GM21515 (cell line): Measurements from ENCODE around the gene IRF3.

Experiments used
- ATAC-seq: cut with Tn5 transposase; IDR thresholded peaks from one replicate; pipeline ENCODE4 v1.9.1; 2021; ENCODE audit not compliant: unreplicated experiment

IRF3 gene

DNA sequence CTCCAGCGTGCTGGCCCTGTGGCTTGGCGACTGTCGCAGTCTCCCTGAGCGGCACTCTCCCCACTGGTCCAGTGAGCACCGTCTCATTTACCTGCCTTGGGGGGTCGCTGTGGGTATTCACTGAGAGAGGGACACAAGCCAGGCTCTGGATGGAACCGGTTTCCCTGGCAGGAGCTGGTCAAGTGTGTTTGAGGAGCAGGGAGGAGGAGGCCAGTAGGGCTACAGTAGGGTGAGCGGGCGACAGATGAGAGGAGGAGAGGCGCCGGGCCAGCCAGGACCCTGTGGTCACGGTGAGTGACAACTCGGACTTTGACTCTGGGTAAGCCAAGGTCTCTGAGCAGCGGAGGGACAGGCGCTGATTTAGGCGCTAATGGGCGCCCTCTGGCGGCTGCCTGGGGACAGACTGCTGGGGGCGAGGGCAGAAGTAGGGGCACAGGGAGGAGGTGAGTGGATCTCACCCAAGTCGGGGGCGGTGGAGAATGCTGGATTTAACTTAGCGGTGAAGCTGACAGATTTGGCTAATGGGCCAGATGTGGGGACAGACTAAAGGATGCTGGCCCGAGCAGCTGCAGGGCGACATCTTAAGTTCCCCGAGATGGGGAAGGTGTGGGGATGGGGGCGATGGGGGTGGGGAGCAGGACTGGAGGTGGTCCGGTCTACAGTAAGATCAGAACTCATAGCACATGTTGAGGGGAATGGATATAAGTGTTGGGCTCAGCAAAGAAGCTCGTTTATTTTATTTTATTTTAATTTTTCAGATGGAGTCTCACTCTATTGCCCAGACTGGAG is 6.7 kb upstream of the IRF3 start:
- ATAC-seq, result no peak

DNA sequence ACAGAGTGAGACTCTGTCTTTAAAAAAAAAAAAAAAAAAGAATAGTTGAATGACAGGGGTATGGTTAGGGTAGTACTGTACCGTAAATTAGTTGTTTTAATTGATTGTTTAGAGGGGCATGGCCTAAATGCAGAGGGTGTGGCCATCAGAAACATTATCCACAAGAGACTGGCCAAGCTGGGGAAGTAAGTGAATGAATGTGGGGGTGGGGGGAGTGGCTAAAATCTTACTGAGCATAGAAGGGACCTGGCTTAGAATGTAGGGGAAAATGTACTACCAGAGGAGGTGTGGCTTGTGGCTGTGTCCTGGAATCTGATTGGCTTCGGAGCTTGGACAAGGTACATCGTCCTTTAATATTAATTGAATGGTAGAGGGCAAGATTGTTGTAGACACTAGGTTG is 3.9 kb upstream of the IRF3 start:
- no peak for ATAC-seq

DNA sequence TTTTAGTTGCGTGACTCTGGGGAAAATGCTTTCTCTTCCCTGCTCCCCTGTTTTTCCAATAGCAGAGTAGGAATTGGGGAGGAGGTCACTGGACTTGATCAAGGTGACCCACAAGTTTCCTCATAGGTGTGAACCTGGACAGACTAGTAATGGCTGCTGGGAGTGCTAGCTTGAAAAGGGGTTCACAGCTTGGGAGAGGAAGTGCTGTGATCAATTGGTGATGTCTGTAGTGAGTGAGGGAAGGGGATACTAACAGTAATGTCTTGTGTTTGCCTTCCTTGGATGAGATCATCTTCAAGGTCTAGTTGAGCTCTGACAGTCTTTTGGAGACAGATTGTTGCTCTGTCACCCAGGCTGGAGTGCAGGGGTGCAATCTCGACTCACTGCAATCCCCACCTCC is 1.8 kb upstream of the IRF3 start:
- no peak for ATAC-seq

DNA sequence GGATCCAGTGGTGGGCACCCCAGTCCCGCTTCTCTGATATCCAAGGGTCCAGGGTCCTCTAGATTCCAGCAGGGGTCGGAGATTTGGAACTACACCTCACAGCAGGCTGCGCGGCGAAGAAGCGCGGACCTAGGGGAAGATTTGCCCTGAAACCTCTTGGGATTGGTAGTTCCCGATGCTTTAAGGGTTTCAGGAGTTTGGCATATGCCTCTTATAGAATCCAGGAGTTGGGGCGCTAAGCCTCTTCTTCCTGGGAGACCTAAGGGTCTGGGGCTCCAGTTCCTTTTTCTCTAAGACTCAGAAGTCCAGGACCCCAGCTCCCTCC is 425 bp upstream of the IRF3 start:
- ATAC-seq, result no peak

DNA sequence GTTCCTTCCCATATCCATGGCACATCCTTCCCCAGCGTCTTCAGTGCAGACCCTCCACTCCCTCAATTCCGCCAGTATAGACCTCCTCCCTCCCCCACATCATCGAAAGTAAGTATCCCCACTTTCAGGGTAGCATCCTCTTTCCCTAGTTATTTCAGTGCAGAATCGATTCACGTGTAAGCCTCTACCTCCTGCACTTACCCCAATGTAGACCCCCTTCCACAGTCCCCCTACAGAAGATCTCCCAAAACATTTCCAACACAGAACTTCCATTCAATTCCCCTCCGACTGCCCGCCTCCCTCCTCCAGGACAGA is 664 bp downstream of the IRF3 start:
- no peak for ATAC-seq

DNA sequence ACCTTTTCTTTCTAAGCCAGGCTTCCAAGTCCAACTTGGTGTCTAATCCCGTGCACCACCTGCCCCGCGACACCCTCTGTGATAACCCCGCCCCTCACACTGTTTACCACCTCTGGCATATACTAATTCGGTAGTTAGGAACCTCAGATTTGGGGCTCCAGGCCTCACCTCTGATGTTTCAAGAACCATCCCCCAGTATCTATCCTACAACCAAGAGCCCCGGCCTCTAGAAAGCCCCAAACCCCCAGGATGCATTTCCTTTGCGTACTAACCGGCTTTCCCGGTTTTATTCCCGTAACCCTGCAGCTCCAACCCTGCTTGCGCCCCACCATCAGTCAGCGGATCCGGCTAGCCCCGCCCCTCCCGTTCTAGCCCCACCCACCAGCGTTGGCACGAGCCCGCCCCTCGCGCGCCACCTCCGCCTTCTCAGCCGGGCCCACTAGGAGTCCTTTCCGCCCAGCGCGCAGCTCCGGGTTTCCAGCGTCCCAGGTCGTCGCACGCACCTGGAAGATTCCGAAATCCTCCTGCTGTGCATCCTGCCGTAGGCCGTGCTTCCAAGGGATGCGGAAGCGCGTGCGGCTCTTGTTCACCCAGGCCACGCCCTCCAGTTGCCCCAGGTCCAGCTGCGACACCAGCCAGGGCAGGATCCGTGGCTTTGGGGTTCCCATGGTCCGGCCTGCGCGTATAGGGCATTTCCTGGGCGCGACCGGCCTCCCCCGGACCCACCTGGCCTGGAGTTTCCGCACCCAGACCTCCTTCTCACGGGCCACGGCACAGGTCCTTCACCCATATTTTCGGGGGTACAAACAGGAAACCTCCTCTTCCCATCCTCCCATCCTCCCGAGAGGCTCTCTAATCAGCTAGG is 1.3 kb downstream of the IRF3 start:
- peak; percentile 29 for ATAC-seq

DNA sequence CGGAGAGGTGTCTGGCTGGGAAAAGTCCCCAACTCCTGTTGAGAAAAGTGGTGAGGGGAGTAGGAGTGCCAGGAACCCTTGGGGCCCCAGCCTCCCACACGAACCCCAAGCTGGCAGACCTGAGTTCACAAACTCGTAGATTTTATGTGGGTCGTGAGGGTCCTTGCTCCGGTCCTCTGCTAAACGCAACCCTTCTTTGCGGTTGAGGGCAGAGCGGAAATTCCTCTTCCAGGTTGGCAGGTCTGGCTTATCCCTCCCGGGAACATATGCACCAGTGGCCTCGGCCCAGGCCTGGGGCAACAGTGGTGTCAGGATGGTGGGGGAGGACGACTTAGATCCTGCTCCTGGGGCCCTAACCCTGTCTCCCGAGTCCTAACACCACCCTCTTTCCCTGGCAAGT is 2.4 kb downstream of the IRF3 start:
- ATAC-seq, result no peak

DNA sequence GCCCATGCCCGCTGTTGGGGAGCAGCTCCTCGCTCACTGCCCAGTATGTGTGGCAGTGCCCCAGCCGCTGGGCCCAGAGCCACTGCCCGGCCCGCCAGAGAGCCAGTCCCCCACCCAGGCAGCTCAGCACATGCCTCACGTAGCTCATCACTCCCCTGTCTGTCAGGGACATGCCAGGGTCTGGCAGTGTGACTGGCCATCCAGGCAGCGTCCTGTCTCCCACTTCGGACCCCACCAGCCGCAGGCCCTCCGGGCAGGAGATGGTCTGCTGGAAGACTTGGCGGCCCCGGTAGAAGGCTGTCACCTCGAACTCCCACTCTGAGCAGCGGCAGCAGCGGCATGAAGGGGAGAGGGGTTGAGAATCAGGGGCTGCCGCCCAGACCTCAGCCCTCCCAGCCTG is 3.6 kb downstream of the IRF3 start:
- no peak for ATAC-seq

DNA sequence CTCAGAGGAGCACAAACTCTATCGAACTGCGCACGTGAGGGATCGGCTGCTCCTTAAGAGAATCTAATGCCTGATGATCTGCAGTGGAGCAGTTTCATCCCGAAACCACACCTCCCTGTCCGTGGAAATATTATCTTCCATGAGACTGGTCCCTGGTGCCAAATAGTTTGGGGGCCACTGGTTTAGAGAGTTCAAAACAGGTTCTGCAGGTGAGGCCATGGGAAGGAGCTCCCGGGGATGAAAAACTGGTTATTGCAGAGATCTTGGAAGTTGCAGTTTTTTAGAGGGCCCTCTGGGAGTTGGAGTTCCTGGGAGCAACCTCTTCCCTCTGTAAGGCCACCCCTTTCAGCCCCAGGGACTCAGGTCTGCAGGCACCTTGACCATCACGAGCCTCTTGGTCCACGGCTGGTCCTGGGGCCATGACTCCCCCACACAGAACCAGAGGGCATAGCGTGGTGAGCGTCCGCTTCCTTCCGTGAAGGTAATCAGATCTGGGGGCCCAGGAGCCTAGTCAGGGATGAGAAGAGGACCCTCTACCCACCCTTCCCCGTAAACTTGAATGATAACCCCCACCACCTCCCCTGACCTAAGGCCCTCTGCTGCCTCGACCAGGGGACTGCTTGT is 5.2 kb downstream of the IRF3 start:
- ATAC-seq, result no peak

DNA sequence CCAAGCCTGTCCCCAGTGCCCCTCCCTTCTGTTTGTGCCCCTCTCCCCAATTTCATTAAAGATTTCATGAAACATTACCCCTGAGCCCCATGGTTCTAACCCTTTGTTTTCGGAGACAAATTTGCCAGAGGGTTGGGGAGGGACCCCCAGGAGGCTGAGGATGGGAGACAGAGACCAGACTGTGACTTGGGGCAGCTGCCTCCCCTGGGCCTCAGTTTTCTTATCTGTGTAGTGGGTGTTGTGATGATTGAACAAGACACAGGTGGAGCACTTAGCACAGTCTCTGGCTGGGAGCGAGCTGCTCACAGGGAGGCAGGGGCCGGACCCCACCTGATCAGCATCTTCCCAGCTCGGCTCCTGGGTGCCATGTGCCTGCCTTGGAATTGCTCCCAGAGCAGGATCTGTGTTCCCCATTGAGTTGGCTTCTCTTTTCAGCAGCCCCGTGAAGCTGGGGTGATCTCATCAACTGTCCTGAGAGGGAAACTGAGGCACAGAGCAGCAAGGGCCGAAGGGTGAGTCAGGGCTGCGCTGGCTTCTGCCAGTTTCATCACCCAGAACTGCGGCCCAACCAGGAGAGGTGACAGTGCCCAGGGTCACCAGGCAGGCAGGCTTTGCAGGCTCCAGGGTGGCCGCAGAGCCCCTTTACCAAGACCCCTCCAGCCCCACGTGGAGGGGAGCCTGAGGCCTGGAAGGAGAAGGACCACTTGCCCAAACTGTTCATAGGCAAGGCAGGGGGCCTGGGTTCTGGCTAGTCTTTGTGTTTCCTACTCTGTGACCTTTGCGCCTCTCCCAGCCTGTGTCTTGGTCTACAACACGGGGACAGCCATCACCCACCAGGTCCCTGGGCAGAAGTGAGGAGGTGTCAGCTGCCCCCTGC is 6.9 kb downstream of the IRF3 start:
- ATAC-seq, result no peak

DNA sequence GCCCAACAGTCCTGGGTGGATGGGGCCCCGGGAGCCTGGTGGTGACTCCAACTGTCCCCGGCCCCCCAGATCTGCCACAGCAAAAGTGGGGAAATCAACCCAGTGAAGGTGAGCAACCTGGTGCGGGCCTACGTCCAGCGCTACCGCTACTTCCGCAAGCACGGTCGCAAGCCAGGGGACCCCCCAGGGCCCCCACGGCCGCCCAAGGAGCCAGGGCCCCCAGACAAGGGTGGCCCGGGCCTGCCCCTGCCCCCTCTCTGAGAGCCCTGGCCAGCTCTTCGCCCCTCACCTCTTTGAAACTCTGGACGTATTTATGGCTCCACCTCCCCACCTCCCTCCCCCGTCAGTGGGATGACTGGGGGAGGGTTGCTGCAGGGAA is 7.5 kb downstream of the IRF3 start:
- no peak for ATAC-seq

DNA sequence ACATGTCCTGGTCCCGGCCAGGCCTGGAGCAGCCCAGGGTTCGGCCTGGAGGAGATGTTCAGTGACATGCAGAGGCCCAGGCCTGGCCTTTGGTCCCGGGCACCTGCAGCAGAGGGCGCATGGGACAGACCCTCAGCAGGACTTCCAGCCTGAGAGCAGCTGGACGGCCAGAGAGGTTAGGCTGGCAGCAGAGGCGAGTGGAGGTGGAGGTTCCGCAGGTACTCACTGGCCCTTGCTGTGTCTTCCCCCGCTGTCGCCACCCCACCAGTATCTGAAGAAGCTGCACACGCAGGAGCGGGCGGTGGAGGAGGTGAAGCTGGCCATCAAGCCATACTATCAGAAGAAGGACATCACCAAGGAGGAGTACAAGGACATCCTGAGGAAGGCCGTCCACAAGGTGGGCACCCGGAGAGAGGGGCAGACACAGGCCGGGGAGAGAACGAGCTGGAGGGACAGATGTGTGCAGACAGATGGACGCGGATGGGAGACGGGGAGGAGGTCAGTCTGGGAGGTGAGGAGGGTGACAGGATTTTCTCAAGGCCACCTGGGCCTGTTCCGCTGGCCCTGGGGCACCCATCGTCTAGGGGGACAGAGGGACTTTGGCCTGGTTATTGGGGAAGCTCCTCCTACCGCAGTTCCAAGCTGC is 8.0 kb downstream of the IRF3 start:
- no peak for ATAC-seq

DNA sequence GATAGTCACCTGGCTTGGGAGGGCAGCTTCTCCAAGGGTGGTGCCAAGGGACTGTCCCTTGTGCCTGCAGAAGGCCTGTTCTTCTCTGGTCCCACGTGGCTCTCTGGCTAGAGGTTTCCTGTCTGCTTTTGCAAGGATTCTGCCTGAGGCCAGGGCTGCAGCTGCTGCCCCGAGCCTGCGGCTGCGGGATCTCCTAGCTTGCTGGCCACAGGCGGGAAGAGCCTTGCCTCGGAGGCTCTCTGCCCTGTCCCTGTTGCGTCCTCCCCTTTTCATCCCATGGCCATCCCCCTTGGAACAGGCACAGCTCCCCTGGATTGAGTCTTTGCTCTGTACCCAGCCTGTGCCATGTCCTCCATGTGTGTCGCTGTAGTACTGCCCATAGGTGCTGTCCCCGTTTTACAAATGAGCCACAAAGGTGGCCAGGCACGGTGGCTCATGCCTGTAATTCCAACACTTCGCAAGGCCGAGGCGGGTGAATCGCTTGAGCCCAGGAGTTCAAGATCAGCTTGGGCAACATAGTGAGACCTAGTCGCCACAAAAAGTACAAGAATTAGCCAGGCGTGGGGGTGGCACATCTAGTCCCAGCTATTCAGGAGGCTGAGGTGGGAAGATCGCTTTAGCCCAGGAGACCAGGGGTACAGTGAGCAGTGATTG is 9.1 kb downstream of the IRF3 start:
- no peak for ATAC-seq

DNA sequence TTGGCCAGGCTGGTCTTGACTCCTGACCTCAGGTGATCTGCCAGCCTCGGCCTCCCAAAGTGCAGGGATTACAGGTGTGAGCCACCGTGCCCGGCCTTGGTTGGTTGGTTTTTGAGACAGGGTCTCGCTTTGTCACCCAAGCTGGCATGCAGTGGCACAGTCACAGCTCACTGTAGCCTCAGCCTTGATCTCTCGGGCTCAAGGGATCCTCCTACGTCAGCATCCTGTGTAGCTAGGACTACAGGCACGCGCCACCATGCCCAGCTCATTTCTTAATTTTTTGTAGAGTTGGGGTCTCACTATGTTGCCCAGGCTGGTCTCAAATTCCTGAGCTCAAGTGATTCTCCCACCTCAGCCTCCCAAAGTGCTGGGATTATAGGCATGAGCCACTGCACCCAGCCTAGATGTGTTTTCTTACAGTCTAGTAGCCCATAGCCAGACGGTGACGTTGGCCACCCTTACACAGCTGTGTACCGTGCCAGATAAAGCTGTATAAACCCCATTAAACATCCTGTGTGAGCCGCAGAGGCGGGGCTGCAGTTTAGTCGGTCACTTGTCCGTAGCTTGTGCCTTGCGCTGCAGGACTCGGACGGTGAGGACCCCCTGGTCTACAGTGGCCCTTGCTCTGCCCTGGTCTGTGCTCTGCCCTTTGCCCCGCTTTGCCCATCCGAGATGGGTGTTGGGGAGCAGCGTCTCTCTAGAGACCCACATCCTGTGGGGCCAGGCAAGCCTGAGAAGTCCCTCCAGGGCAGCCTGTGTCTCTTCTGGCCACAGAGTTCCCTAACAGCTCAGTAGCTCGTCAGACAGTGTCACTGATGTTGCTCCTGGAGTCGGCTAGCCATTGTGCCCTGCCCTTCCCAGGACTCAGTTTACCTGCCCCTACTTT is 9.8 kb downstream of the IRF3 start:
- no peak for ATAC-seq

DNA sequence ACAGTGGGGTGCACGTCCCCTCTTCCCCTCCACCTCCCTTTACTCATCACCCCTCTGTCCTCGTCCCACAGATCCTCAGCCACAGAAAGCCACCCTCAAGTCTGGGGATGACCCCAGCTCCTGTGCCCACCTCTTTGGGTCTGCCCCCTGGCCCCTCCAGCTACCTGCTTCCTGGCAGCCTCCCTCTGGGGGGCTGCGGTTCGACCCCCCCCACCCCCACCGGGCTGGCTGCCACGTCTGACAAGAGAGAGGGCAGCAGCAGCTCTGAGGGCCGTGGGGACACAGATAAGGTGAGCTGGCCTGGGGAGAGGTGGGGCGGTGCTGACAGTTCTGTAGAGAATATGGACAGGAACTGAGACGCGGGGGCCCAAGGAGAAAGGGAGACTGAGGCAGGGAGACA is 11.1 kb downstream of the IRF3 start:
- no peak for ATAC-seq

DNA sequence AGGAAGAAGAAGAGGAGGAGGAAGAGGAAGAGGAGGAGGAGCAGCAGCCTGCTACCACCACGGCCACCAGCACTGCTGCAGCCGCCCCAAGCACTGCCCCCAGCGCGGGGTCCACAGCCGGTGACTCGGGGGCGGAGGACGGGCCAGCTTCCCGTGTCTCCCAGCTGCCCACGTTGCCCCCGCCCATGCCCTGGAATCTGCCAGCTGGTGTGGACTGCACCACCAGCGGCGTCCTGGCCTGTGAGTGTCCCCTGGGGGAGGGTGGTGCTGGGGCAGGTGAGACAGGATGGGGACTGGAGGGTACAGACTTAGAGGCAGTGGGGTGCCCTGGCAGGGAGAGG is 12.2 kb downstream of the IRF3 start:
- ATAC-seq, result no peak

DNA sequence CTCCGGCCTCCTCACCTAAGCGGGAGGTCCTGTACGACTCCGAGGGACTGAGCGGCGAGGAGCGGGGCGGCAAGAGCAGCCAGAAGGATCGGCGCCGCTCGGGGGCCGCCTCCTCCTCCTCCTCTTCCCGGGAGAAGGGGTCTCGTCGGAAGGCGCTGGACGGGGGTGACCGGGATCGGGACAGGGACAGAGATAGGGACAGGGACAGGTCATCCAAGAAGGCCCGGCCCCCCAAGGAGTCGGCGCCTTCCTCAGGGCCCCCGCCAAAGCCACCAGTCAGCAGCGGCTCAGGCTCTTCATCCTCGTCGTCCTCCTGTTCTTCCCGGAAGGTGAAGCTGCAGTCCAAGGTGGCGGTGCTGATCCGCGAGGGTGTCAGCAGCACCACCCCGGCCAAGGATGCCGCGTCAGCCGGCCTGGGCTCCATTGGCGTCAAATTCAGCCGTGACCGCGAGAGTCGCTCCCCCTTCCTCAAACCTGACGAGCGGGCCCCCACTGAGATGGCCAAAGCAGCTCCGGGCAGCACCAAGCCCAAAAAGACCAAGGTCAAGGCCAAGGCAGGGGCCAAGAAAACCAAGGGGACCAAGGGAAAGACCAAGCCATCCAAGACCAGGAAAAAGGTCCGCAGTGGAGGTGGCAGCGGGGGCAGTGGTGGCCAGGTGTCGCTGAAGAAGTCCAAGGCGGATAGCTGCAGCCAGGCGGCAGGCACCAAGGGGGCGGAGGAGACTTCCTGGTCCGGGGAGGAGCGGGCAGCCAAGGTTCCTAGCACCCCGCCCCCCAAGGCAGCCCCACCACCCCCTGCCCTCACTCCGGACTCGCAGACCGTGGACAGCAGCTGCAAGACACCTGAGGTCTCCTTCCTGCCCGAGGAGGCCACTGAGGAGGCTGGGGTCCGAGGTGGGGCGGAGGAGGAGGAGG is 12.8 kb downstream of the IRF3 start:
- no peak for ATAC-seq

DNA sequence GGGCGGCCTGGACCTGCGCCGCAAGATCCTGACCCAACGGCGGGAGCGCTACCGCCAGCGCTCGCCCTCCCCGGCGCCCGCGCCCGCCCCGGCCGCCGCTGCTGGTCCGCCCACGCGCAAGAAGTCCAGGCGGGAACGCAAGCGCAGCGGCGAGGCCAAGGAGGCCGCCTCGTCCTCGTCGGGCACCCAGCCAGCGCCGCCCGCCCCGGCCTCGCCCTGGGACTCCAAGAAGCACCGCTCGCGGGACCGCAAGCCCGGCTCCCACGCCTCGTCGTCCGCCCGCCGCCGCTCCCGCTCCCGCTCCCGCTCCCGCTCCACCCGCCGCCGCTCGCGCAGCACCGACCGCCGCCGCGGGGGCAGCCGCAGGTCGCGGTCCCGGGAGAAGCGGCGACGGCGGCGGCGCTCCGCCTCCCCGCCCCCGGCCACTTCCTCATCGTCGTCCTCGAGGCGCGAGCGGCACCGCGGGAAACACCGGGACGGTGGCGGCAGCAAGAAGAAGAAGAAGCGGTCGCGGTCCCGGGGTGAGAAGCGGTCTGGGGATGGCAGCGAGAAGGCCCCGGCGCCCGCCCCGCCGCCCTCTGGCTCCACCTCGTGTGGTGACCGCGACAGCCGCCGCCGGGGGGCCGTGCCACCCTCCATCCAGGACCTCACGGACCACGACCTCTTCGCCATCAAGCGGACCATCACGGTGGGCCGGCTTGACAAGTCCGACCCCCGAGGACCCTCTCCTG is 13.7 kb downstream of the IRF3 start:
- ATAC-seq, result no peak
